Activated CD8-positive, alpha-beta T cell treated with anti-CD3 and anti-CD28 coated beads, Interleukin-2, amount 10 ng/mL, durations not matched to agents 7 days and 5 days (primary cell): ENCODE results near the gene PXN. TPM values are rescaled to one million over a fixed set of nuclear protein-coding genes. Genes with fewer than 3 reads are reported as not detected.

ENCODE experiments used
- ATAC-seq: fragments of 150-1000 bp; cut with Tn5 transposase; one replicate; pipeline ENCODE4 v1.10.0; 2021; ENCODE audit warnings: moderate library complexity
- CTCF ChIA-PET: fragments of 350-600 bp; sonication (Branson Sonifier 250); formaldehyde crosslinking; loops from one replicate; lab custom pipeline; 2021; ENCODE audit warnings: antibody characterized with exemption; lab: Charles Lee
- POLR2A ChIA-PET: fragments of 350-600 bp; sonication (Branson Sonifier 250); formaldehyde crosslinking; loops from one replicate; lab custom pipeline; 2021; ENCODE audit warnings: antibody characterized with exemption; lab: Charles Lee
- DNase-seq: peaks from one replicate; pipeline ENCODE4 v3.0.0-alpha.2; 2020
- H3K27ac Mint-ChIP-seq: one replicate; pipeline ENCODE4 v1.8.0; 2021; ENCODE audit warnings: mild to moderate bottlenecking, mixed read lengths
- H3K27me3 Mint-ChIP-seq: one replicate; pipeline ENCODE4 v1.8.0; 2021; ENCODE audit warnings: low read depth, mixed read lengths
- H3K36me3 Mint-ChIP-seq: one replicate; pipeline ENCODE4 v1.8.0; 2021; ENCODE audit warnings: low read depth, mixed read lengths
- H3K4me1 Mint-ChIP-seq: one replicate; pipeline ENCODE4 v1.8.0; 2021; ENCODE audit warnings: low read depth, mixed read lengths
- H3K4me3 Mint-ChIP-seq: one replicate; pipeline ENCODE4 v1.8.0; 2021; ENCODE audit warnings: mild to moderate bottlenecking, mixed read lengths
- H3K9me3 Mint-ChIP-seq: one replicate; pipeline ENCODE4 v1.8.0; 2022; ENCODE audit warnings: mixed read lengths; ENCODE audit not compliant: insufficient read depth
- total RNA-seq, 2 experiments: library from RNA; stranded (reverse); gene quantifications; one replicate each; pipeline ENCODE4 v1.2.3, GENCODE V29; 2021

PXN gene
- total RNA-seq, 2 experiments from 2014 or later, result 123 to 127 TPM

- POLR2A ChIA-PET, result interaction anchor here (1.1 to 1.9 kb wide), 2 partner anchors 17 to 32 kb away, joined by 3 to 9 read pairs; partner anchors contain the start of gene RPLP0
- H3K4me3 Mint-ChIP-seq, result no peak overlapping the region
- ATAC-seq (no peak), DNase-seq (no peak)
- H3K27ac Mint-ChIP-seq, result peak overlapping the region; percentile 6
- peaks cover 41% of the 10 kb centered on the region for H3K36me3 Mint-ChIP-seq
- no peaks in the 10 kb centered on the region for H3K9me3 Mint-ChIP-seq
- H3K27me3 Mint-ChIP-seq, result no peaks in the 10 kb centered on the region
- H3K4me1 Mint-ChIP-seq, result peaks cover 8% of the 10 kb centered on the region
- CTCF ChIA-PET, result interaction anchor here (1.2 to 1.5 kb wide), 2 partner anchors 33 to 60 kb away, joined by 4 to 8 read pairs; partner anchors contain the start of gene RPLP0
Observed at GRCh38 chr12:120168337-120168736, 97.2 kb downstream of the PXN start.

- POLR2A ChIA-PET, result interaction anchor here (0.7 to 1.0 kb wide), 3 partner anchors 11 to 40 kb away, joined by 3 to 4 read pairs (median 4); partner anchors contain the start of gene RPLP0
- no peak overlapping the region for H3K4me3 Mint-ChIP-seq
- peaks cover 6% of the 10 kb centered on the region for H3K4me1 Mint-ChIP-seq
- no peaks in the 10 kb centered on the region for H3K27me3 Mint-ChIP-seq
- CTCF ChIA-PET, result interaction anchor here (1.2 to 1.5 kb wide), 2 partner anchors 34 to 61 kb away, joined by 4 to 8 read pairs; partner anchors contain the start of gene RPLP0
- no peaks in the 10 kb centered on the region for H3K9me3 Mint-ChIP-seq
- no peak overlapping the region for H3K27ac Mint-ChIP-seq
- DNase-seq, result no peak
- ATAC-seq, result no peak
- H3K36me3 Mint-ChIP-seq, result peaks cover 39% of the 10 kb centered on the region
Observed at GRCh38 chr12:120167529-120168095, 97.9 kb downstream of the PXN start.

GRCh38 chr12:120164293-120164692, 101.2 kb downstream of the PXN start:
- ATAC-seq (no peak), DNase-seq (no peak)
- POLR2A ChIA-PET, result interaction anchor here (0.9 to 1.2 kb wide), 2 partner anchors 17 to 36 kb away, joined by 3 to 6 read pairs; partner anchors contain the start of gene RPLP0
- no peaks in the 10 kb centered on the region for H3K9me3 Mint-ChIP-seq
- H3K27me3 Mint-ChIP-seq, result no peaks in the 10 kb centered on the region
- no peak overlapping the region for H3K27ac Mint-ChIP-seq
- peaks cover 46% of the 10 kb centered on the region for H3K36me3 Mint-ChIP-seq
- H3K4me1 Mint-ChIP-seq, result no peaks in the 10 kb centered on the region
- CTCF ChIA-PET, result no interaction called here
- no peak overlapping the region for H3K4me3 Mint-ChIP-seq

- DNase-seq, result no peak
- H3K27me3 Mint-ChIP-seq, result no peaks in the 10 kb centered on the region
- ChIA-PET CTCF (no interaction called here), POLR2A (interaction anchor here (1.1 kb wide), 1 partner anchor 15 kb away, joined by 4 read pairs; no protein-coding TSS in a partner anchor)
- H3K4me1 Mint-ChIP-seq, result no peaks in the 10 kb centered on the region
- no peak overlapping the region for H3K27ac Mint-ChIP-seq
- H3K36me3 Mint-ChIP-seq, result peaks cover 44% of the 10 kb centered on the region
- no peaks in the 10 kb centered on the region for H3K9me3 Mint-ChIP-seq
- no peak for ATAC-seq
- no peak overlapping the region for H3K4me3 Mint-ChIP-seq
Observed at GRCh38 chr12:120162763-120163162, 102.8 kb downstream of the PXN start.

GRCh38 chr12:120161852-120162251, 103.7 kb downstream of the PXN start:
- CTCF ChIA-PET, result no interaction called here
- POLR2A ChIA-PET, result interaction anchor here (1.6 kb wide), 1 partner anchor 130 kb away, joined by 5 read pairs; the partner anchor contains the start of gene RNU4-2

More at GRCh38 chr12:120161852-120162251, 103.7 kb downstream of the PXN start:
- no peak for ATAC-seq
- Mint-ChIP-seq H3K27ac (no peak overlapping the region), H3K9me3 (no peaks in the 10 kb centered on the region), H3K36me3 (peaks cover 51% of the 10 kb centered on the region), H3K4me1 (peaks cover 7% of the 10 kb centered on the region), H3K27me3 (no peaks in the 10 kb centered on the region), H3K4me3 (no peak overlapping the region)
- no peak for DNase-seq

Other genes with a start within 250 kb of the PXN start
- 10 to 100 TPM; 61.0 to 64.6 TPM for gene RAB35, start 149.0 kb downstream of the PXN start, total RNA-seq
- 100 to 1,000 TPM; 109 to 112 TPM for gene GCN1, start 71.0 kb downstream of the PXN start, total RNA-seq
- 1,000 to 10,000 TPM; 2,051 to 2,121 TPM for gene RPLP0, start 64.6 kb downstream of the PXN start, total RNA-seq
- 1,000 to 10,000 TPM; 1,982 to 3,332 TPM for gene RNU4-2, start 26.2 kb upstream of the PXN start, total RNA-seq
- 1,000 to 10,000 TPM; 1,409 to 2,335 TPM for gene RNU4-1, start 27.5 kb upstream of the PXN start, total RNA-seq
- gene SIRT4, start 36.6 kb upstream of the PXN start, total RNA-seq, result 1 to 10 TPM; 1.2 to 1.4 TPM
- gene PLA2G1B, start 62.0 kb upstream of the PXN start, total RNA-seq, result not detected
- not detected for gene MSI1, start 103.4 kb upstream of the PXN start, total RNA-seq
- 100 to 1,000 TPM; 337 to 351 TPM for gene COX6A1, start 172.4 kb upstream of the PXN start, total RNA-seq
- gene TRIAP1, start 180.7 kb upstream of the PXN start, total RNA-seq, result 10 to 100 TPM; 36.2 to 40.9 TPM
- 10 to 100 TPM; 25.4 to 31.9 TPM for gene GATC, start 180.7 kb upstream of the PXN start, total RNA-seq
- 100 to 1,000 TPM; 199 to 219 TPM for gene SRSF9, start 204.0 kb upstream of the PXN start, total RNA-seq
- 100 to 1,000 TPM; 273 to 275 TPM for gene DYNLL1, start 230.4 kb upstream of the PXN start, total RNA-seq